ENCODE measurements around the gene PFDN4. TPM values are rescaled to one million over a fixed set of nuclear protein-coding genes. Genes with fewer than 3 reads are reported as not detected.
A peak's percentile ranks its signal among the peaks of the same experiment; 100 is the strongest.

The PFDN4 gene, protein sequence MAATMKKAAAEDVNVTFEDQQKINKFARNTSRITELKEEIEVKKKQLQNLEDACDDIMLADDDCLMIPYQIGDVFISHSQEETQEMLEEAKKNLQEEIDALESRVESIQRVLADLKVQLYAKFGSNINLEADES
- total RNA-seq: 28.1 TPM
- long read RNA-seq, transcript PFDN4-201 (4 exons, 1,462 nt): major isoform, 14 of 17 reads
- long read RNA-seq, partial matches to known transcripts: 1 of 17 reads
- long read RNA-seq, other reads (novel, unspliced or antisense): 2 of 17 reads

DNA sequence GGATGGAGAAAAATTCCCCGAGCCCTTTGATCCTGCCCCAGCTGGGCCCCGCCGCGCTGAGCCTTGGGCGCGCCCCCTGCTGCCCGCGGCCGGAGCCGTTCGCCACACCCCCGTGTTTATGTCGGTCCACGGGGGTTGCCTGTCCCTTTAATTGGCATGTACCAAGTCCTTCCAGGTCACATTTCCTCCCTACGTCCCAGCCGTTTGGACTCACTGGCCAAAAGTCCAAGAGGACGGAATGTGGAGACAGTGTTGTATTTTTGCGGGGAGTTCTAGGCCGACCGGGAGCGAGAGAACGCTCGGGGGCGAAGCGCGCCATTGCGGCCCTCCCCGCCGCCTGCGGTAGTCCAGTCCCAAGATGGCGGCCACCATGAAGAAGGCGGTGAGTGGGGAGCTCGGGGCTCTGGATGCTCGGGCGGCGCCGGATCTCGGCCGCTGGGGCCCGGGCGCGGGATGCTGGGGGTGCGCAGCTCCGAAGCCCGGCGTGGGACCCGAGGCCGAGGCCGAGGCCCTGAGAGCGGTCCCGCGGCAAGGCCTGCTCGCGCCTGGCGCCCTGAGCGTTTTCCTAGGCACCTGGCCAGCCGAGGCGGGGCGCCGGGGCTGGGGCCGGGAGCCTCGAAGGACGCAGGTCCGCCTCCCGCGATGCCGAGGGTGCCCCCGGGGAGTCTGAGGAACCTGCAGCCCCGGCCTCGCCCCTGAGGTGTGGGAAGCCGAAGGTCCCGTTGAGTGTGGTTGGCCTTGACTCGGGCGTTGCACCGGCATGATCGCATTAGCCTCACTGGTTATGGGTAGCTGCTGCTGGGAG lies at the start of gene PFDN4:
Gene PFDN4, plus strand, starts transcription at position 345 of the 805 bp plus-strand sequence. Its CDS starts 14 bp downstream, at position 359.
- peak; percentile 89 for DNase-seq (ENCODE audit: low spot score)
- intact Hi-C loops (cut with DNase I): no loop called here

DNA sequence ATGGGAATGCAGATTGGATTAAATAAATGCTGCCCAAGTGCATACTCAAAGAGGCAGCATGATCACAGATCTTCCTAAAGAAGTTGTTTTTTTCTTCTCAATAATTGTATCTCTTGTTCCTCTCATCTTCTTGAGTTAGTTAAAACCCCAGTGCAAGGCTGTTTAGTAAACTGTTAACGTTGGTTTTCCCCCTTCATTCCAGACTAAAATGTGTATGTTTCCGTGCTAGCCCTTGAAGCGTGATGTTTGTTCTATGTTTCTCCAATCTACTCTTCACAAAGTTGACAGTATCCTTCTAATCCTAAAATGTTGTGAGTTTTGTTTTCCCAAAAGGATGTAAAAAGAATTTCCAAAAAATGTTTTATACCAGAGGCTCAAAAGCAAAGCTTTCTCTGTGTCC lies 49.7 kb upstream of the PFDN4 start:
- no peak for DNase-seq (ENCODE audit: low spot score)
- intact Hi-C loops (cut with DNase I): no loop called here

DNA sequence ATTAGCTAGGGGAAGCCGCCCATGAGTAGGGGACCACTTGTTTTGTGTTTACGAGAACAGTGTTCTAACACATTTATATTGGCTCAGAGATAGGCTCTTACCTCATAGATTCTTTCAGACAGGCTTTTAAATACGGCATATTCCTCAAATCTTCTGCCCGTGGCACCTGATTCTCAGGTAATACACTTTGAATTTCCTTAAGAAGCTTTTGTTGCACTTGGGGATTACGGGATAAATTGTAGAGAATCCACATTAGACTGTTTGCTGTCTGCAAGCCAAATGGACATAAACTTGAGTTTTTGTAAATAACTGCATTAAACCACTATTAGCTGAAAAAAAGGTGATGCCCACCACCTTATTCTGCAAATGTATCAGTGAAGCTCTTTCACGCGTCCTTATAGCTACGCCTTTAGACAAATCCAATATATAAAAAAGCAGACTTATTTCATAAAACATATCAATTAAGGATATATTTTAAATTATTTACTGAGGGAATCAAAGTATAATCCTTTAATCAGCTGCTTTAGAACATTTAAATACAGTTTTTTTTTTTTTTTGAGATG lies 49.0 kb upstream of the PFDN4 start:
- intact Hi-C loops (cut with DNase I): no loop called here
- no peak for DNase-seq (ENCODE audit: low spot score)

DNA sequence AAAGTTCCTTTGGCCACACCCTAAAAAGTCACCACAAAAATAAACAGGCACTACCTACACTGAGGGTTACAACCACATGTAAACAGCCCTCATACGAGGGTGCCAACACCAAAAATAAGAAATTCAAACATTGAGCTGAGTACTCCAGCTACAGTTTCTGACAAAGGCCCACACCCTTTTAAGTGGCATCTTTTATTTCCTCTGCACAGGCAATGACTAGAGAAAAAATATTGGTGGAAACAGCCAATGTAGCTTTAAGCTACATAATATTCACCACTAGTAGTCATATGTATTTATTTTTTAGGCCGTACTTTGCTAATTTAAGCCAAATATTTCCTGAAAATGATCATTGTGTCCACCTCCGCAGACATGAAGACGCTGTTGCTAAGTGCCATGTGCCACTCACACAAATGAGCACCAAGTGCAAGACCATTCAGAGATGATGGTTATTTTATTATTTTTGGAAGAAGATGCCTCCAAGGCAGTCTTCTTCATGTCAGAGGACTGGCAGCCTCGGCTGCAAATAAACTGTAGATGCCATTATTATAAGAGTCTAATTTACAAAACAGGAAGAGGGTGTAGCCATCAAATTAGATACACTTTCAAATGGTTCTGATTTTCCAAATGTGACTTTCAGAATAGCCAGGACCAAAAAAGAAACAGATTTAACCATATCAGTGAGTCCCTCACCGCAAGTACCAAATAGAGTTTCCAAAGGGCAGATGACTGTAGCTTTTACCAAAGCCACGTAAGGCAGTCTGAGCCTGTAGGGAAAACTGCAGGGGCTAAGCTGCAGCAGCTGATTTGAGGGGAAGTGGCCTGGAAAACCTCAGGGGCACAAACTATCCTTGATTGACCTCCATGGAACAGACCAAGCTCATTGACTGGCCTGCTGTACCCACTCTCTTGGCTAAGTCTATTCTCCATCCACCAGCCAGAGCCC lies 47.6 kb upstream of the PFDN4 start:
- no peak for DNase-seq (ENCODE audit: low spot score)
- intact Hi-C loops (cut with DNase I): no loop called here

DNA sequence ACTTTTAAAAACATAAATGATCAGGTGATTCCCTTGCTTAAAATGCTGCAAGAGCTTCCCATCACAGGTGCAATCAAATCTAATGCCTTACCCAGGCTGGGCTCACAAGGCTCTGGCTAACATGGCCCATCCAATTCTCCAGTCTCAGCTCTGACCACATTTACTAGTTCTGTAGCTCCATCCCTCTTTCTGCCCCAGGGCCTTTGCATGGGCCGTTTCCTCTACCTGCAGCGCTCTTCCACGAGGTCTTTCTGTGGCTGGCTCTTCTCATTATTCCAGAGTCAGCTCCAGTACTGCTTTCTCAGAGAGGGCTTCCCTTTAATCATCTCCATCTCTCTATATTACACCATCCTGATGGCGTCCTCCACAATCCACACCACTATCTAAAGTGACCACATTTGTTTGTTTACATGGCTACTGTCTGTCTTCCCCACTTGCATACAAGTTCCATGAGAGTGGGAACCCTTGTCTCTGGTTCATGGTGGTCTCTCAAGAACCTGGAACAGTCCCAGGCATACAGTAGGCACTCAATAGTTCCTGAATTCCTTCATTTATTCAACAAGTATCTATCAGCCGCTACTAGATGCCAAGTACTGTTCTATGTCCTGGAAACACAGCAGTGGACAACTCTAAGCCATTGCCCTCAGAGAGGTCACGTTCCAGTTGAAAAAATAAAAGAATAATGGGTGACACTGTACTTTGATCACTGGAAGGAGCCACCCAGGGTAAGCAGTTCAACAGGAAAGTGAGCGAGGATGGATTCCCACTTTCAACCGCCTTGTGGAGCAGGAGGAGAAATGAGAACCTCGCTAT lies 46.7 kb upstream of the PFDN4 start:
- intact Hi-C loops (cut with DNase I): no loop called here
- no peak for DNase-seq (ENCODE audit: low spot score)

DNA sequence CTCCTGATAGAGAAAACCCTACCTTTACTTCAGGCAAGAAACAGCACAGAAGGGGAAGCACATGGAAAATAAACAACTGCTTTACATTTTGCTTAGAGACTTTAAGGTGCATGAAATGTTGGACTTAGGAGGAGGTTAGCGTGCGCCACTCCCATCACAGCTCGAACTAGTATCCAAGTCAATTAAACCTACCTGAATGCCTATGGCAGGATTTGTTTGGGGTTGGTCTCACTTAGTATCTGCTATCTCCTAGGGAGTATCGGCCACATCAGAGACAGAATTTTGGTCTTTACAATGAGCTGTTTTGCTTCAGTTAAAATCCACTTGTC lies 46.1 kb upstream of the PFDN4 start:
- no peak for DNase-seq (ENCODE audit: low spot score)
- intact Hi-C loops (cut with DNase I): no loop called here

DNA sequence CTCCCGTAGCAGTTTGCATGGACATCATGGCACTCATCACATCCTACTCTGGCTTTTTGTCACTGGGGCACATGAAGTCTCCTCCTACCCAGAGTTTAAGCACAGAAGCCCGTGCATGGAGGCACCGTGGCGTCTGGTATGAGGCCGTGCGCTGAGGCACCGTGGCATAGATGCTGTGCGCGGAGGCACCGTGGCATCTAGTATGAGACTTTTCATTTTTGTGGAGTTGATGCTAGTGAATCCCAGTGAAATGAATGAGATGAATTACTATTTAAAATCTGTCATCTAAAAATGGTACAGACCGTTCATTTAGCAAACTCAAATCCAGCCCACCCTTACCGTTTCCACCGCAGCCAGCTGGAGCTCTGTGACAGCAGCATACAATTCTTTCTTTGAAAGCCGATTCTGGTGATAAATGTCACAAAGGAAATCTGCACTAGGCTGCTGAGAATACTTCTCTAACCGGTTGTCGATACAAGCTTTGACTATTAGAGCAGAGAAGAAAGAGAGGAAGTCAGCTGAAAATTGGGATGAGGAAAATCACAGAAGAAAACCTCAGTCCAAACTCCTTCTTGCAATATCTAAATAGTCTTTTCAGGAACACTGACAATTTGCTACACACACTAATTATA lies 45.4 kb upstream of the PFDN4 start:
- intact Hi-C loops (cut with DNase I): no loop called here
- no peak for DNase-seq (ENCODE audit: low spot score)

DNA sequence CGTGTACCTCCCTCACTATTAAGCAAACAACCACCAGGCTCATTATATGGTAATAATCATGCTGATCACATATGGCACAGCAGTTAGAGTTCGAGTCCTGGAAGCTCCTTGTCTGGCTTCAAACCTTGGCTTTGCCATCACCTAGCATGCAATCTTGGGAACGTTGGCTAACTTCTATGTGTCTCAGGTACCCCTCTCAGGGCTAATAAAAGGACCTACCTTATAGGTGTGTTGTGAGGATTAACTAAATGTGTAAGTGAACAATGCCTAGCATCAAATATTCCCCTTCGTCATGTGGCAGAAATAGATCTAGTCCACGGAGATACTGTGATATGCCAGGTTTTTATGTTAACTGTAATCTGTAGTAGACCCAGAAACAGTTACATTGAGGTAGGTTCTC lies 44.5 kb upstream of the PFDN4 start:
- no peak for DNase-seq (ENCODE audit: low spot score)
- intact Hi-C loops (cut with DNase I): no loop called here

DNA sequence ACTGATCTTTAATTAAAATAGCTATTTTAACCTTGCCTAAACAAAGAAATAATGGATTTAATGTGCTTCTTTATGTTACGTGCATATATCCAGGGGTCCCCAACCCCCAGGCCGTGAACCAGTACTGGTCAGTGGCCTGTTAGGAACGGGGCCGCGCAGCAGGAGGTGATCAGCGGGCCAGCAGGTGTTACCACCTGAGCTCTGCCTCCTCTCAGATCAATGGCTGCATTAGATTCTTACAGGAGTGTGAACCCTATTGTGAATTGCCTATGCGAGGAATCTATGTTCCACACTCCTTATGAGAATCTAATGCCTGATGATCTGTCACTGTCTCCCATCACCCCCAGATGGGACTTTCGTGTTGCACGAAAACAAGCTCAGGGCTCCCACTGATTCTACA lies 42.9 kb upstream of the PFDN4 start:
- no peak for DNase-seq (ENCODE audit: low spot score)
- intact Hi-C loops (cut with DNase I): no loop called here

DNA sequence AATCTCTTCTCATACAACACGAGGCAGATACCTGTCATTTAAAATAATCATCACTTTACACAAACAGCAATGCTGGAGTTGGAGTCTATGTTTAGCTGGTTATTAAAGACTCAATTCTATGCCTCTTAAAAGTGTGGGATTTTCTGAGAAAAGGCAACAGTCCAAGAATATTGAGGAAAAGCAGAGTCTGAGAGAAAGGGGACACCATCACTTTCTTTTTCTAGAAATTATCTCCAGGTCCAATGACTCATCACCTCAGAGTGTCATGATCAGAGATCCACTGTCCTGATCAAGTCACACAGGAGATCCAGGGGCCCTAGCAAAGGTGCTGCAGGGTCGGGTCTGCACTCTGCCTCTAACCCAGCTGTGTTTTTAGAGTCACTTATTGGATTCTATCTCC lies 42.1 kb upstream of the PFDN4 start:
- intact Hi-C loops (cut with DNase I): no loop called here
- no peak for DNase-seq (ENCODE audit: low spot score)

DNA sequence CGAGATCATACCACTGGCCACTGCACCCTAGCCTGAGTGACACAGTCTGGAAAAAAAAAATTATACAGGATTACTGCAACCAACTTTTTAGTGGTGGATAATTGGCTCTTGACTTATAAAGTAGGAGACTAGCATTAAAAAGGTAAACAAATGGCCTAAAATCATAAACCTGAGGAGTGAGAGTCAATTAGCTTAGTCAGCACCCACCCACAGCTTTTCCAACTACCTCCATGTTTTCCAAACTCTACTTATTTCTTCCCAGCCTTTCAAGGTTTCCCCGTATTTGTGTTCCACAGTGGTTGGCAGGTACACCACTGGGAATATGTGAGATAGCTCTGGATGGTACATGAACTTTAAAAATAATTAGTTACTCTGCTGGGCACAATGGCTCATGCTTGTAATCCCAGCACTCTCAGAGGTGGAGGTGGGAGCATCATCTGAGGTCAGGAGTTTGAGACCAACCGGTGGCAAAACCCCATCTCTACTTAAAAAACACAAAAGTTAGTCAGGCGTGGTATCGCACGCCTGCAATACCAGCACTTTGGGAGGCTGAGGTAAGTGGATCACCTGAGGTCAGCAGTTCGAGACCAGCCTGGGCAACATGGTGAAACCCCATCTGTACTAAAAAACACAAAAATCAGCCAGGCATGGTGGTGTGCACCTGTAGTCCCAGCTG lies 40.8 kb upstream of the PFDN4 start:
- intact Hi-C loops (cut with DNase I): no loop called here
- DNase-seq (ENCODE audit: low spot score): no peak

DNA sequence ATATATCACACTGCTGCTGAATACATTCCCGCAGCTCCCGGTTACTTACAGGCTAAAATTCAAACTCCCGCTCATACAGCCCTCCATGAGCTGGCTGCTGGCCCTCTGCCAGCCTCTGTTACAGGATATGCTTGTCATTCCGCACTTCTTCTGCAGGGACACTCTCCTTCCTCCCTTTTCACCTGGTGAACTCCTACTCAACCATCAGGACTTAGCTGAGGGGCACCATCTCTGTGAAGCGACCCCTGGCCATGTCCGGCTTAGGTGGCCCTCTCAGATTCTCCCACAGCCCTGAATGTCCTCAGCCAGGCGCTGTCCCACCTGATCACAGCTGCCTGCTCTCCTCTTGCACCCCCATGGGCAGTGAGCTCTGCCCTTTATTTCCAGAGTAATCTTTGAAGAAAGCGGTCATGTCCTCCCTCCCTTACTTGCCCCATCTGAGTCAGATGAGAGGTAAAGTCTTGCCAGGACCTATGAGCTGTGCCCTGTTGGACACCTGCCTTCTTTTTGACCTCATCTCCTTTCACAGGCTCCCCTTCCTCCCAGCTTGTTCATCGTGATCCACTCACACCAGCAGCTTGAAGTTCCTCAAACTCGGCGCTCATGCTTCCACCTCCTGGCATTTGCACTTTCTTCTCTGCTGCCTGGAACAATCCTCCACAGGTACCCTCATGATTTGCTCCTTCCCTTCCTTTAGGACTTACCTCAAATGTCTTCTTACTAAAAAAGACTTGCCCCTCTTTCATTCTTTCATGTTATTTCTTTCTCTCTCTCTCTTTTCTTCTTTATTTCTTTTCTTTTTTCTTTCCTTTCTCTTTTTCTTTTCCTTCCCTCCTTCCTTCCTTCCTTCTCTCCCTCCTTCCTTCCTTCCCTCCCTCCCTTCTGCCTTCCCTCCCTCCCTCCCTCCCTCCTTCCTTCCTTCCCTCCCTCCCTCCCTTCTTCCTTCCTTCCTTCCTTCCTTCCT lies 39.7 kb upstream of the PFDN4 start:
- DNase-seq (ENCODE audit: low spot score): no peak
- intact Hi-C loops (cut with DNase I): no loop called here

DNA sequence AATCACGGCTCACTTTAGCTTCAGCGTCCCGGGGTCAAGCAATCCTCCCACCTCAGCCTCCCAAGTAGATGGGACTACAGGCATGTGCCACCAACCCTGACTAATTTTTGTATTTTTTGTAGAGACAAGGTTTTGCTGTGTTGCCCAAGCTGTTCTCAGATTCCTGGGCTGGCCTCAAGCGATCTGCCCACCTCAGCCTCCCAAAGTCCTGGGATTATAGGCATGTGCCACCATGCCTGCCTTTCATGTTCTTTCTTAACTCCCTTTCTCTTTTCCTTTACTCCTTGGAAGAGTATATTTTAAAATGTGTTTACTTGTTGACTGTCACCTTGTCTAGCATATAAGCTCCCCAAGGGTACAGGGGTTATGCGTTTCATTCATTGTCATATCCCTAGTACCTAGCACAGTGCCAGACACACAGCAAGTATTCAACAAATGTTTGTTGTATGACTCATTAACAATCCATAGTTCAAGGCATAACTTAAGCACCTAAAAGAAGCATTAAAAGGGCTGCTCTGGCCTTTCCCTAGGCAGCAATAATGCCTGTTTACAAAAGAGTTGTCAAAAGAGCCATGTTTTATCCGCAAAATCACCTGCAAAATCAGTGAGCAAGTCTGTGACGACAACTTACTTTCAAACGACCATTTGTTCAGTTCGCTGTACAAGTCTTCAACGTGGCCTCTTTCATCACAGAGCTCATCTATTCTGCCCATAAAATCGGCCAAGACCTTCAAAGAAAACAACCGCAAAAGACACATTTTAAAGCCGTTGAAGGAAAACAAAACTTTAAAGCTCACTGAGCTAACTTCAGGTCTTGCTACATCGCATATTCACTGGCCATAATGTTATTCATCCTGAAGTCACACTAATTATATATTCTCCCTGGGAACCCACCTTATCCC lies 38.7 kb upstream of the PFDN4 start:
- intact Hi-C loops (cut with DNase I): no loop called here
- DNase-seq (ENCODE audit: low spot score): no peak

DNA sequence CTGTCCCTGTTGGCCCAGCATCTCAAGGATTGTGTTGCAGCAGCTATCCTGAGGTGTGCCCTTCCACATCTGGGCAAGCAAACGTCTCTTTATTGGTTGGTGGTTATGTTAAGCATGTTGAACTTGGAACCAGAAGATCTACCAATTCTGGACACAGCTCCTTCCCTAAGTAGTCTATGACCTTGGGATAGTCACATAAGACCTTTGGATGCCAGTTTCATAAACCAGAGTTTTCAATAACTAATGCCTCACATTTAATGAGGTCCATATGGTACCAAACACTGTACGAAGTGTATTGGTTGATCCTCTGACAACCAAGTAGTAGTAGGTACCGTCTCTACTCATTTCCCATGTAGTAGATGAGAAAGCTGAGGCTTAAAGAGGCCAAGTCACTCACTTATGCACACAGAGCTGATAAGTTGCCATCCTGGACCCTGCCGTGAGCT lies 37.8 kb upstream of the PFDN4 start:
- intact Hi-C loops (cut with DNase I): no loop called here

DNA sequence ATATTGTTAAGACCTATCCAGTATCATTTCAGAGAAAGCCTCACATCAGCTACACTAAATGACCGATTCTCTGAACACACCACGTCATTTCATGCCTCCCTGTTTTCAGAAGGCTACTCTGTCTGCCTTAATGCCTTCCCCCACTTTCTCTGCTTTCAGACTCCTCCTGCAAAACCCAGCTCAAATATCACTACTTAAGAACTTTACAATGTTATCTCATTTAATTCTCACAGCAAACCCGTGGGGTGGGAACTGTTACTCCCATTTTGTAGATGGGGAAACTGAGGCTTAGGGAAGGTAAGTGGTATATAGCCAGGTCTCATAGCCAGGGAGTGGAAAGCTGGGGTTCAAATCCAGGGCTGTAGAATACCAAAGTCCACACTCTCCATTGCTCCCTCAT lies 36.9 kb upstream of the PFDN4 start:
- intact Hi-C loops (cut with DNase I): no loop called here
- no peak for DNase-seq (ENCODE audit: low spot score)

More for the DNA sequence above, 37.8 kb upstream of the PFDN4 start:
- no peak for DNase-seq (ENCODE audit: low spot score)

DNA sequence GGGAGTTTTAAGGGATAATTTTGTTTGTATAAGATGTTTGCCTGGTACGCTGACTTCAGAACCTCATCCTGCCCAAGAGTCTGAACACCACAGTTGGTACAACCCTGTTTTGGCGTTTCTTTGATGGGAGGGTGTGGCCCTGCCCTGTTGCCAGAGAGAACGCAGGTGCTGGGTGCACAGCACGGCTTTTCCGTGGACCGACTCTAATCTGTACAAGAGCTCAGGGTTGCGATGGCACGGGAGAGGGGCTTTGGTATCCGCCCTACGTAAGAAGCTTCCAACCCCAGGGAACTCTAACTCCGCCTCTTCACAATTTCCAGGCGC lies 35.4 kb upstream of the PFDN4 start:
- no peak for DNase-seq (ENCODE audit: low spot score)
- intact Hi-C loops (cut with DNase I): no loop called here
